Activated CD8-positive, alpha-beta T cell treated with anti-CD3 and anti-CD28 coated beads, Interleukin-2, amount 10 ng/mL, durations not matched to agents 7 days and 5 days (primary cell): ENCODE measurements around the gene SPATA6L. TPM values are rescaled to one million over a fixed set of nuclear protein-coding genes. Genes with fewer than 3 reads are reported as not detected.

Experiments used
- ATAC-seq: fragments of 150-1000 bp; cut with Tn5 transposase; one replicate; pipeline ENCODE4 v1.10.0; 2021; ENCODE audit warnings: moderate library complexity
- CTCF ChIA-PET: fragments of 350-600 bp; sonication (Branson Sonifier 250); formaldehyde crosslinking; loops from one replicate; lab custom pipeline; 2021; ENCODE audit warnings: antibody characterized with exemption; lab: Charles Lee
- POLR2A ChIA-PET: fragments of 350-600 bp; sonication (Branson Sonifier 250); formaldehyde crosslinking; loops from one replicate; lab custom pipeline; 2021; ENCODE audit warnings: antibody characterized with exemption; lab: Charles Lee
- DNase-seq: peaks from one replicate; pipeline ENCODE4 v3.0.0-alpha.2; 2020
- H3K27ac Mint-ChIP-seq: one replicate; pipeline ENCODE4 v1.8.0; 2021; ENCODE audit warnings: mild to moderate bottlenecking, mixed read lengths
- H3K27me3 Mint-ChIP-seq: one replicate; pipeline ENCODE4 v1.8.0; 2021; ENCODE audit warnings: low read depth, mixed read lengths
- H3K36me3 Mint-ChIP-seq: one replicate; pipeline ENCODE4 v1.8.0; 2021; ENCODE audit warnings: low read depth, mixed read lengths
- H3K4me1 Mint-ChIP-seq: one replicate; pipeline ENCODE4 v1.8.0; 2021; ENCODE audit warnings: low read depth, mixed read lengths
- H3K4me3 Mint-ChIP-seq: one replicate; pipeline ENCODE4 v1.8.0; 2021; ENCODE audit warnings: mild to moderate bottlenecking, mixed read lengths
- H3K9me3 Mint-ChIP-seq: one replicate; pipeline ENCODE4 v1.8.0; 2022; ENCODE audit warnings: mixed read lengths; ENCODE audit not compliant: insufficient read depth
- total RNA-seq, 2 experiments: library from RNA; stranded (reverse); gene quantifications; one replicate each; pipeline ENCODE4 v1.2.3, GENCODE V29; 2021

SPATA6L gene
- total RNA-seq, 2 experiments from 2014 or later, result 0.29 to 0.76 TPM

GRCh38 chr9:4690144-4690543 is 23.9 kb upstream of the SPATA6L start:
- Mint-ChIP-seq H3K27me3 (no peaks in the 10 kb centered on the region), H3K27ac (peak overlapping the region; percentile 26), H3K4me1 (peaks cover 5% of the 10 kb centered on the region), H3K36me3 (peaks cover 41% of the 10 kb centered on the region), H3K4me3 (no peak overlapping the region), H3K9me3 (no peaks in the 10 kb centered on the region)
- DNase-seq (no peak), ATAC-seq (no peak)
- POLR2A ChIA-PET, result no interaction called here
- CTCF ChIA-PET, result no interaction called here

GRCh38 chr9:4689687-4690104 is 23.4 kb upstream of the SPATA6L start:
- peaks cover 43% of the 10 kb centered on the region for H3K36me3 Mint-ChIP-seq
- no peaks in the 10 kb centered on the region for H3K27me3 Mint-ChIP-seq
- ChIA-PET POLR2A (no interaction called here), CTCF (no interaction called here)
- peaks cover 5% of the 10 kb centered on the region for H3K4me1 Mint-ChIP-seq
- no peak overlapping the region for H3K4me3 Mint-ChIP-seq
- no peaks in the 10 kb centered on the region for H3K9me3 Mint-ChIP-seq
- H3K27ac Mint-ChIP-seq, result no peak overlapping the region
- no peak for ATAC-seq
- DNase-seq, result no peak

- H3K4me3 Mint-ChIP-seq, result no peak overlapping the region
- DNase-seq (no peak), ATAC-seq (no peak)
- H3K27me3 Mint-ChIP-seq, result no peaks in the 10 kb centered on the region
- peaks cover 39% of the 10 kb centered on the region for H3K36me3 Mint-ChIP-seq
- H3K27ac Mint-ChIP-seq, result no peak overlapping the region
- ChIA-PET POLR2A (no interaction called here), CTCF (no interaction called here)
- peaks cover 5% of the 10 kb centered on the region for H3K4me1 Mint-ChIP-seq
- H3K9me3 Mint-ChIP-seq, result no peaks in the 10 kb centered on the region
These were observed 22.7 kb upstream of the SPATA6L start for GRCh38 chr9:4689021-4689420.

GRCh38 chr9:4686584-4686983 is 20.3 kb upstream of the SPATA6L start:
- Mint-ChIP-seq H3K27ac (no peak overlapping the region), H3K4me1 (peaks cover 5% of the 10 kb centered on the region)
- POLR2A ChIA-PET, result no interaction called here

GRCh38 chr9:4686112-4686511 is 19.8 kb upstream of the SPATA6L start:
- Mint-ChIP-seq H3K36me3 (peaks cover 30% of the 10 kb centered on the region), H3K4me3 (no peak overlapping the region), H3K9me3 (no peaks in the 10 kb centered on the region), H3K4me1 (peaks cover 5% of the 10 kb centered on the region), H3K27me3 (no peaks in the 10 kb centered on the region), H3K27ac (no peak overlapping the region)
- no peak for ATAC-seq
- ChIA-PET CTCF (interaction anchor here (1.8 kb wide), 1 partner anchor 24 kb away, joined by 4 read pairs; the partner anchor contains the start of gene PLPP6), POLR2A (interaction anchor here (1.4 kb wide), 1 partner anchor 55 kb away, joined by 3 read pairs; the partner anchor contains the start of gene AK3)
- DNase-seq, result no peak

More at GRCh38 chr9:4686584-4686983, 20.3 kb upstream of the SPATA6L start:
- ATAC-seq (no peak), DNase-seq (no peak)
- H3K4me3 Mint-ChIP-seq, result no peak overlapping the region
- H3K36me3 Mint-ChIP-seq, result peaks cover 33% of the 10 kb centered on the region
- H3K27me3 Mint-ChIP-seq, result no peaks in the 10 kb centered on the region
- CTCF ChIA-PET, result interaction anchor here (1.1 kb wide), 1 partner anchor 82 kb away, joined by 3 read pairs; no protein-coding TSS in a partner anchor
- no peaks in the 10 kb centered on the region for H3K9me3 Mint-ChIP-seq

GRCh38 chr9:4684820-4685219 is 18.5 kb upstream of the SPATA6L start:
- Mint-ChIP-seq H3K27me3 (no peaks in the 10 kb centered on the region), H3K36me3 (peaks cover 25% of the 10 kb centered on the region), H3K9me3 (no peaks in the 10 kb centered on the region), H3K27ac (no peak overlapping the region), H3K4me3 (no peak overlapping the region), H3K4me1 (peaks cover 2% of the 10 kb centered on the region)
- POLR2A ChIA-PET, result interaction anchor here (0.9 to 1.4 kb wide), 3 partner anchors 10 to 56 kb away, joined by 3 to 4 read pairs (median 3); partner anchors contain the start of gene AK3
- CTCF ChIA-PET, result interaction anchor here (0.8 to 1.8 kb wide), 3 partner anchors 21 to 56 kb away, joined by 3 to 4 read pairs (median 4); partner anchors contain the start of genes AK3 and PLPP6
- DNase-seq (no peak), ATAC-seq (no peak)

GRCh38 chr9:4680750-4681149 is 14.5 kb upstream of the SPATA6L start:
- Mint-ChIP-seq H3K36me3 (peaks cover 14% of the 10 kb centered on the region), H3K4me3 (no peak overlapping the region), H3K4me1 (no peaks in the 10 kb centered on the region), H3K27ac (no peak overlapping the region), H3K9me3 (no peaks in the 10 kb centered on the region), H3K27me3 (peaks cover 2% of the 10 kb centered on the region)
- ATAC-seq, result no peak
- POLR2A ChIA-PET, result interaction anchor here (0.7 kb wide), 1 partner anchor 1156 kb away, joined by 3 read pairs; no protein-coding TSS in a partner anchor
- DNase-seq, result no peak
- CTCF ChIA-PET, result interaction anchor here (0.7 to 1.3 kb wide), 4 partner anchors 19 to 769 kb away, joined by 3 to 5 read pairs (median 4); partner anchors contain the start of genes CD274 and PLPP6

- Mint-ChIP-seq H3K4me3 (no peak overlapping the region), H3K27me3 (peaks cover 5% of the 10 kb centered on the region), H3K27ac (no peak overlapping the region), H3K36me3 (peaks cover 12% of the 10 kb centered on the region), H3K4me1 (no peaks in the 10 kb centered on the region), H3K9me3 (no peaks in the 10 kb centered on the region)
- CTCF ChIA-PET, result interaction anchor here (1.1 to 1.4 kb wide), 6 partner anchors 40 to 770 kb away, joined by 3 to 5 read pairs (median 3); partner anchors contain the start of genes AK3 and CD274
- ATAC-seq (no peak), DNase-seq (no peak)
- POLR2A ChIA-PET, result interaction anchor here (1.2 to 1.4 kb wide), 3 partner anchors 18 to 948 kb away, joined by 5 to 19 read pairs (median 8); partner anchors contain the start of genes AK3, PLPP6 and RIC1
These were observed 13.9 kb upstream of the SPATA6L start for GRCh38 chr9:4680173-4680525.

GRCh38 chr9:4679268-4680172 is 13.2 kb upstream of the SPATA6L start, which contains the start of gene CDC37L1:
Gene CDC37L1, plus strand, starts transcription at chr9:4679569. Its CDS starts 199 bp downstream, at chr9:4679768.
- no peaks in the 10 kb centered on the region for H3K4me1 Mint-ChIP-seq
- ATAC-seq (peak; percentile 98), DNase-seq (peak; percentile 99)
- peaks cover 6% of the 10 kb centered on the region for H3K36me3 Mint-ChIP-seq
- H3K27me3 Mint-ChIP-seq, result peaks cover 5% of the 10 kb centered on the region
- ChIA-PET POLR2A (interaction anchor here (0.6 to 1.4 kb wide), 9 partner anchors 12 to 949 kb away, joined by 3 to 19 read pairs (median 3); partner anchors contain the start of genes AK3, PLPP6, RIC1 and SPATA6L), CTCF (interaction anchor here (1.0 to 1.4 kb wide), 6 partner anchors 13 to 75 kb away, joined by 3 to 5 read pairs (median 3); partner anchors contain the start of genes AK3, PLPP6 and SPATA6L)
- no peaks in the 10 kb centered on the region for H3K9me3 Mint-ChIP-seq
- H3K27ac Mint-ChIP-seq, result no peak within 1 kb of the TSS
- H3K4me3 Mint-ChIP-seq, result no peak within 1 kb of the TSS

GRCh38 chr9:4678679-4679267 is 12.5 kb upstream of the SPATA6L start:
- CTCF ChIA-PET, result interaction anchor here (1.0 to 1.4 kb wide), 6 partner anchors 13 to 64 kb away, joined by 3 to 5 read pairs (median 3); partner anchors contain the start of genes AK3, PLPP6 and SPATA6L
- H3K27ac Mint-ChIP-seq, result no peak overlapping the region
- H3K9me3 Mint-ChIP-seq, result no peaks in the 10 kb centered on the region
- DNase-seq (peak; percentile 53), ATAC-seq (peak; percentile 20)
- H3K4me3 Mint-ChIP-seq, result no peak overlapping the region
- POLR2A ChIA-PET, result interaction anchor here (0.7 to 1.4 kb wide), 5 partner anchors 13 to 950 kb away, joined by 3 to 19 read pairs (median 8); partner anchors contain the start of genes AK3, PLPP6, RIC1 and SPATA6L
- peaks cover 6% of the 10 kb centered on the region for H3K36me3 Mint-ChIP-seq
- H3K4me1 Mint-ChIP-seq, result no peaks in the 10 kb centered on the region
- peaks cover 5% of the 10 kb centered on the region for H3K27me3 Mint-ChIP-seq

- DNase-seq (no peak), ATAC-seq (no peak)
- Mint-ChIP-seq H3K9me3 (no peaks in the 10 kb centered on the region), H3K27me3 (peaks cover 5% of the 10 kb centered on the region), H3K36me3 (peaks cover 2% of the 10 kb centered on the region), H3K4me1 (no peaks in the 10 kb centered on the region), H3K4me3 (no peak overlapping the region), H3K27ac (no peak overlapping the region)
- ChIA-PET CTCF (interaction anchor here (0.6 to 1.3 kb wide), 2 partner anchors 15 to 799 kb away, joined by 3 to 4 read pairs; partner anchors contain the start of gene PLPP6), POLR2A (no interaction called here)
These were observed 11.1 kb upstream of the SPATA6L start for GRCh38 chr9:4677392-4677791.
